ENCODE measurements around the gene LMOD1. TPM values are rescaled to one million over a fixed set of nuclear protein-coding genes. Genes with fewer than 3 reads are reported as not detected.

LMOD1 gene
- total RNA-seq, 1 donor = 14.5 TPM

- DNase-seq (ENCODE audit: low read depth) = no peak
- H3K4me3 ChIP-seq (ENCODE audit: low read depth, low read length) = no peak overlapping the region
- TF ChIP-seq CTCF (IDR thresholded peaks at IDR 0.05; ENCODE audit: insufficient read depth, low read length) = no peak
Measured at GRCh38 chr1:201939574-201939973, 6.8 kb downstream of the LMOD1 start.

GRCh38 chr1:201939148-201939547 lies 7.2 kb downstream of the LMOD1 start:
- no peak for TF ChIP-seq CTCF (IDR thresholded peaks at IDR 0.05; ENCODE audit: insufficient read depth, low read length)
- H3K4me3 ChIP-seq (ENCODE audit: low read depth, low read length) = no peak overlapping the region
- DNase-seq (ENCODE audit: low read depth) = no peak

- no peak for DNase-seq (ENCODE audit: low read depth)
- no peak for TF ChIP-seq CTCF (IDR thresholded peaks at IDR 0.05; ENCODE audit: insufficient read depth, low read length)
- H3K4me3 ChIP-seq (ENCODE audit: low read depth, low read length) = no peak overlapping the region
Measured at GRCh38 chr1:201938440-201939035, 7.8 kb downstream of the LMOD1 start.

- DNase-seq (ENCODE audit: low read depth) = peak; percentile 77
- TF ChIP-seq CTCF (IDR thresholded peaks at IDR 0.05; ENCODE audit: insufficient read depth, low read length) = no peak
- H3K4me3 ChIP-seq (ENCODE audit: low read depth, low read length) = no peak overlapping the region
Measured at GRCh38 chr1:201937624-201938213, 8.6 kb downstream of the LMOD1 start.

- TF ChIP-seq CTCF (IDR thresholded peaks at IDR 0.05; ENCODE audit: insufficient read depth, low read length) = no peak
- no peak overlapping the region for H3K4me3 ChIP-seq (ENCODE audit: low read depth, low read length)
- DNase-seq (ENCODE audit: low read depth) = no peak
Measured at GRCh38 chr1:201933840-201934430, 12.4 kb downstream of the LMOD1 start.

- no peak overlapping the region for H3K4me3 ChIP-seq (ENCODE audit: low read depth, low read length)
- no peak for DNase-seq (ENCODE audit: low read depth)
- no peak for TF ChIP-seq CTCF (IDR thresholded peaks at IDR 0.05; ENCODE audit: insufficient read depth, low read length)
Measured at GRCh38 chr1:201930803-201931202, 15.5 kb downstream of the LMOD1 start.
